Keratinocyte (primary cell): ENCODE measurements around the gene FMOD. TPM values are rescaled to one million over a fixed set of nuclear protein-coding genes. Genes with fewer than 3 reads are reported as not detected.
A peak's percentile ranks its signal among the peaks of the same experiment; 100 is the strongest.

Source experiments
- DNase-seq: peaks from one replicate; pipeline ENCODE4 v3.0.0-alpha.2; 2011; ENCODE audit warnings: low read depth, missing footprints, low spot score
- FAIRE-seq: peaks from 2 replicates; lab custom pipeline; 2011; peaks lifted over from hg19 to GRCh38; lab: Jason Lieb, UNC
- H2AFZ ChIP-seq: 2 replicates; pipeline ENCODE4 v1.6.0; 2012; ENCODE audit warnings: low read length, control low read depth, inconsistent platforms; ENCODE audit not compliant: control insufficient read depth
- H3K27ac ChIP-seq: 2 replicates; pipeline ENCODE4 v1.5.1; 2011; ENCODE audit warnings: low read length; ENCODE audit not compliant: control insufficient read depth, insufficient read depth
- H3K27me3 ChIP-seq: 3 replicates; pipeline ENCODE4 v1.6.0; 2011; ENCODE audit warnings: low read length; ENCODE audit not compliant: control insufficient read depth, insufficient read depth; ENCODE audit errors: extremely low read depth
- H3K36me3 ChIP-seq, 2 experiments: 2 replicates in 1 of 2; 3 replicates in 1 of 2; pipeline ENCODE4 v1.5.1; 2011; ENCODE audit warnings: low read length in 2 of 2, mild to moderate bottlenecking in 1 of 2; ENCODE audit not compliant: control insufficient read depth in 2 of 2, insufficient read depth in 2 of 2; ENCODE audit errors: extremely low read depth in 1 of 2
- H3K4me1 ChIP-seq: 3 replicates; pipeline ENCODE4 v1.5.1; 2011; ENCODE audit warnings: low read length; ENCODE audit not compliant: control insufficient read depth, insufficient read depth; ENCODE audit errors: extremely low read depth
- H3K4me2 ChIP-seq: 3 replicates; pipeline ENCODE4 v1.6.0; 2011; ENCODE audit warnings: low read depth, low read length; ENCODE audit not compliant: control insufficient read depth, insufficient read depth; ENCODE audit errors: extremely low read depth
- H3K4me3 ChIP-seq, 3 experiments: fragments of 200-600 bp in 1 of 3; sonication (generic) in 1 of 3; 2 replicates in 2 of 3; 3 replicates in 1 of 3; pipeline ENCODE4 v1.5.1; 2011 to 2016; ENCODE audit warnings: low read length in 3 of 3, mild to moderate bottlenecking in 3 of 3, control low read depth in 2 of 3, inconsistent platforms in 1 of 3, low read depth in 1 of 3, mixed read lengths in 1 of 3, mixed run types in 1 of 3, moderate library complexity in 1 of 3; ENCODE audit not compliant: control insufficient read depth in 2 of 3, insufficient read depth in 2 of 3; ENCODE audit errors: extremely low read depth in 1 of 3
- H3K79me2 ChIP-seq: 2 replicates; pipeline ENCODE4 v1.6.0; 2012; ENCODE audit warnings: low read length; ENCODE audit not compliant: control insufficient read depth, insufficient read depth
- H3K9ac ChIP-seq: 3 replicates; pipeline ENCODE4 v1.6.0; 2011; ENCODE audit warnings: low read length; ENCODE audit not compliant: control insufficient read depth, insufficient read depth; ENCODE audit errors: extremely low read depth
- H3K9me1 ChIP-seq: 3 replicates; pipeline ENCODE4 v1.6.0; 2011; ENCODE audit warnings: low read length; ENCODE audit not compliant: control insufficient read depth, insufficient read depth; ENCODE audit errors: extremely low read depth
- H3K9me3 ChIP-seq: 2 replicates; pipeline ENCODE4 v1.5.1; 2012; ENCODE audit warnings: low read depth, low read length; ENCODE audit not compliant: control insufficient read depth
- H4K20me1 ChIP-seq: 3 replicates; pipeline ENCODE4 v1.6.0; 2011; ENCODE audit warnings: low read length; ENCODE audit not compliant: control insufficient read depth, insufficient read depth; ENCODE audit errors: extremely low read depth
- CTCF ChIP-seq, 3 experiments: IDR thresholded peaks in 1 of 3; conservative IDR thresholded peaks in 1 of 3; optimal IDR thresholded peaks in 1 of 3; 2 replicates in 2 of 3; 3 replicates in 1 of 3; pipeline versions ENCODE3 to v1.5.1; 2011; ENCODE audit warnings: low read length in 3 of 3, mild to moderate bottlenecking in 3 of 3, moderate library complexity in 2 of 3, control low read depth in 1 of 3, inconsistent platforms in 1 of 3; ENCODE audit not compliant: insufficient read depth in 2 of 3; ENCODE audit errors: extremely low read depth in 1 of 3
- EZH2 ChIP-seq: IDR thresholded peaks from one replicate; pipeline ENCODE4 v1.6.1; 2012; ENCODE audit warnings: inconsistent platforms, mild to moderate bottlenecking, low read length, moderate library complexity
- dilution Hi-C: fragments of 300-500 bp; cut with MboI; formaldehyde crosslinking; loops from one replicate; pipeline ENCODE4 v1.7.0; 2020; ENCODE audit warnings: low sequenced_read_pairs; ENCODE audit not compliant: extremely low pct_ligation_motif_present
- polyA plus RNA-seq, 5 experiments: library from polyadenylated mRNA; depleted of rRNA in 3 of 5; stranded (reverse) in 3 of 5; stranded (forward) in 1 of 5; unstranded in 1 of 5; fragments of >200 nt; gene quantifications; 1 replicate in 1 of 5; 2 replicates in 3 of 5; 3 replicates in 1 of 5; pipeline versions ENCODE4 v1.2.1 to v1.2.3, GENCODE V29; 2011 to 2012; ENCODE audit warnings: missing spikeins in 2 of 5, low read depth in 1 of 5, low replicate concordance in 1 of 5

The FMOD gene
- polyA plus RNA-seq, 1 donor (not counting 4 experiments of a cell fraction or from before 2014, with no cell fraction given): 0.47 TPM

GRCh38 chr1:203327684-203328457 lies 23.1 kb downstream of the FMOD start:
- H3K9ac ChIP-seq: peak overlapping the region; percentile 73
- TF ChIP-seq CTCF (optimal IDR thresholded peaks at IDR 0.05 in 1 of 3, IDR thresholded peaks at IDR 0.05 in 1 of 3, conservative IDR thresholded peaks at IDR 0.05 in 1 of 3; ENCODE audit: extremely low read depth in 1 of 3, insufficient read depth in 2 of 3, low read length in 3 of 3) (peak; percentile 40 to 61 (median 42)), EZH2 (no peak)
- peak overlapping the region; percentile 35 to 59 (median 57) for H3K4me3 ChIP-seq
- DNase-seq (no peak), FAIRE-seq (no peak)
- H3K27ac ChIP-seq: peak overlapping the region; percentile 74
- no peaks in the 10 kb centered on the region for H3K79me2 ChIP-seq
- H3K27me3 ChIP-seq: peaks cover 3% of the 10 kb centered on the region
- peaks cover 18% of the 10 kb centered on the region for H3K4me1 ChIP-seq
- H3K4me2 ChIP-seq: peak overlapping the region; percentile 91
- peak overlapping the region; percentile 96 for H2AFZ ChIP-seq
- no peaks in the 10 kb centered on the region for H4K20me1 ChIP-seq
- H3K36me3 ChIP-seq: no peaks in the 10 kb centered on the region
- no peaks in the 10 kb centered on the region for H3K9me3 ChIP-seq
- dilution Hi-C loops: no loop called here
- no peaks in the 10 kb centered on the region for H3K9me1 ChIP-seq

- peaks cover 3% of the 10 kb centered on the region for H3K27me3 ChIP-seq
- dilution Hi-C loops: no loop called here
- no peaks in the 10 kb centered on the region for H3K9me3 ChIP-seq
- FAIRE-seq: no peak
- H4K20me1 ChIP-seq: no peaks in the 10 kb centered on the region
- no peaks in the 10 kb centered on the region for H3K36me3 ChIP-seq
- H2AFZ ChIP-seq: peak overlapping the region; percentile 96
- peaks cover 18% of the 10 kb centered on the region for H3K4me1 ChIP-seq
- no peaks in the 10 kb centered on the region for H3K79me2 ChIP-seq
- TF ChIP-seq CTCF (optimal IDR thresholded peaks at IDR 0.05 in 1 of 3, IDR thresholded peaks at IDR 0.05 in 1 of 3, conservative IDR thresholded peaks at IDR 0.05 in 1 of 3; ENCODE audit: extremely low read depth in 1 of 3, insufficient read depth in 2 of 3, low read length in 3 of 3): no peak
- no peak for TF ChIP-seq EZH2
- H3K9ac ChIP-seq: peak overlapping the region; percentile 73
- peak overlapping the region; percentile 35 to 68 (median 57) for H3K4me3 ChIP-seq
- peak overlapping the region; percentile 74 for H3K27ac ChIP-seq
- peak overlapping the region; percentile 91 for H3K4me2 ChIP-seq
- H3K9me1 ChIP-seq: no peaks in the 10 kb centered on the region
- DNase-seq: peak; percentile 60
Measured at GRCh38 chr1:203326830-203327683, 23.9 kb downstream of the FMOD start.
